GM12873 (cell line): ENCODE results near the gene ARMC9.

Source experiments
- CTCF ChIP-seq: IDR thresholded peaks from 2 replicates; pipeline ENCODE4 v1.5.1; 2012; ENCODE audit warnings: low read depth, mild to moderate bottlenecking, moderate library complexity, low read length, control low read depth; ENCODE audit not compliant: insufficient read depth; ENCODE audit errors: missing control alignments

ARMC9 gene

GRCh38 chr2:231369580-231370428, 171.4 kb downstream of the ARMC9 start:
- TF ChIP-seq CTCF = no peak

GRCh38 chr2:231370429-231370748, 172.0 kb downstream of the ARMC9 start:
- TF ChIP-seq CTCF = no peak

GRCh38 chr2:231370749-231371429, 172.5 kb downstream of the ARMC9 start:
- no peak for TF ChIP-seq CTCF

GRCh38 chr2:231371430-231372054, 173.1 kb downstream of the ARMC9 start:
- no peak for TF ChIP-seq CTCF

GRCh38 chr2:231372326-231372725, 173.9 kb downstream of the ARMC9 start:
- no peak for TF ChIP-seq CTCF

GRCh38 chr2:231373184-231373583, 174.8 kb downstream of the ARMC9 start:
- TF ChIP-seq CTCF = no peak

- TF ChIP-seq CTCF = no peak
These were observed 175.4 kb downstream of the ARMC9 start for GRCh38 chr2:231373786-231374349.
